HCT116 (cell line): Measurements from ENCODE around the gene RNF182.

ENCODE experiments used
- CTCF ChIP-seq, 3 experiments: fragments of 200-600 bp in 1 of 3; sonication (generic) in 1 of 3; IDR thresholded peaks in 2 of 3; conservative IDR thresholded peaks in 1 of 3; 2 replicates each; pipeline ENCODE4 v1.5.1; 2012 to 2017; ENCODE audit warnings: low read depth in 2 of 3, low read length in 2 of 3, antibody characterized with exemption in 1 of 3, borderline replicate concordance in 1 of 3, control low read depth in 1 of 3, mild to moderate bottlenecking in 1 of 3, mixed read lengths in 1 of 3, mixed run types in 1 of 3, moderate library complexity in 1 of 3; ENCODE audit not compliant: insufficient read depth in 1 of 3
- POLR2A ChIP-seq: IDR thresholded peaks from 2 replicates; pipeline ENCODE4 v1.7.0; 2011; ENCODE audit warnings: borderline replicate concordance; ENCODE audit not compliant: insufficient read depth, insufficient read length; ENCODE audit errors: extremely low read depth
- POLR2AphosphoS5 ChIP-seq: IDR thresholded peaks from 2 replicates; pipeline ENCODE4 v1.6.1; 2011; ENCODE audit warnings: mild to moderate bottlenecking, low read depth, low read length, moderate library complexity

- TF ChIP-seq POLR2AphosphoS5 = no peak
- TF ChIP-seq CTCF (IDR thresholded peaks at IDR 0.05 in 2 of 3, conservative IDR thresholded peaks at IDR 0.05 in 1 of 3; ENCODE audit: borderline replicate concordance in 1 of 3, insufficient read depth in 1 of 3, low read depth in 2 of 3, low read length in 2 of 3) = no peak
- TF ChIP-seq POLR2A = no peak
These were observed 10.4 kb upstream of the RNF182 start for GRCh38 chr6:13914351-13914750.
